GM19463 (cell line): ENCODE data around the gene CYP11A1.

ENCODE experiments used
- ATAC-seq: cut with Tn5 transposase; IDR thresholded peaks from one replicate; pipeline ENCODE4 v1.9.1; 2021; ENCODE audit warnings: mild to moderate bottlenecking, moderate library complexity; ENCODE audit not compliant: unreplicated experiment

CYP11A1 gene

DNA sequence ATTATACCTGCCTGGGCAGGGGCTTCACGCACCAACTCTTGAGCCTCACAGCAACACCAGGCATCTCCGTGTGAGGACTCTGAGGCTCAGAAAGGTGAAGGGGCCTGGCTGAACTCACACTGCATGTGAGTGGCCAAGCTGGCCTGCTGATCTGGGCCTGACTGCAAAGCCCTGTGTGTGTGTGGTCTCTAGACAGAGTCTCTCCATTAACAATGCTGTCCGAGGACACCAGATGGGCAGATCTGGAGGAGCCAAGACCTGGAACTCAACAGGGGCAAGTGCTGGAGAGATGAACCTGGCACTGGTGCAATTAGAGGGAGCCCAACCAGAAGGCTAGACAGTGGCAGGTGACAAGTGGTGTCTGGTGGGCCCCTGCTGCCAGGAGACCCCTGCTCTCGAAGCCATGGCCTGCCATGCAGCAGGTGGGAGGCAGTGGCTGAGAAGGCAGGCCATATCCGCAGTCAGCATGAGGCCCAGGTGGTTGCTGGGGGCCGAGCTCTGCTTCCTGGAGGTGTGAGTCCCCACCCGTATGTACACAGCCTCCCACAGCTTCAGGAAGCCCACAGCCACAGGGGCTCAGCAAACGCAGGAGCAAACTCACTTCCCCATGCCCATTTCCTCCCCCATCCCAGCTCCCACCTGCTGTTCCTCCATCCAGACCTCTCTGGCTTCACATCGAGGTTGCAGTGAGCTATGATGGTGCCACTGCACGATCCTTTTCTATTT is 39.0 kb downstream of the CYP11A1 start:
- ATAC-seq, result no peak

- no peak for ATAC-seq
Observed at GRCh38 chr15:74327756-74328155, 39.7 kb downstream of the CYP11A1 start.

GRCh38 chr15:74326746-74327145 is 40.7 kb downstream of the CYP11A1 start:
- no peak for ATAC-seq

- no peak for ATAC-seq
Observed at GRCh38 chr15:74324714-74325113, 42.7 kb downstream of the CYP11A1 start.

- ATAC-seq, result no peak
Observed at GRCh38 chr15:74322558-74323180, 44.8 kb downstream of the CYP11A1 start.

- no peak for ATAC-seq
Observed at GRCh38 chr15:74320352-74321247, 46.8 kb downstream of the CYP11A1 start.

- no peak for ATAC-seq
Observed at GRCh38 chr15:74319596-74320351, 47.7 kb downstream of the CYP11A1 start.

GRCh38 chr15:74319138-74319460 is 48.3 kb downstream of the CYP11A1 start:
- ATAC-seq, result no peak

DNA sequence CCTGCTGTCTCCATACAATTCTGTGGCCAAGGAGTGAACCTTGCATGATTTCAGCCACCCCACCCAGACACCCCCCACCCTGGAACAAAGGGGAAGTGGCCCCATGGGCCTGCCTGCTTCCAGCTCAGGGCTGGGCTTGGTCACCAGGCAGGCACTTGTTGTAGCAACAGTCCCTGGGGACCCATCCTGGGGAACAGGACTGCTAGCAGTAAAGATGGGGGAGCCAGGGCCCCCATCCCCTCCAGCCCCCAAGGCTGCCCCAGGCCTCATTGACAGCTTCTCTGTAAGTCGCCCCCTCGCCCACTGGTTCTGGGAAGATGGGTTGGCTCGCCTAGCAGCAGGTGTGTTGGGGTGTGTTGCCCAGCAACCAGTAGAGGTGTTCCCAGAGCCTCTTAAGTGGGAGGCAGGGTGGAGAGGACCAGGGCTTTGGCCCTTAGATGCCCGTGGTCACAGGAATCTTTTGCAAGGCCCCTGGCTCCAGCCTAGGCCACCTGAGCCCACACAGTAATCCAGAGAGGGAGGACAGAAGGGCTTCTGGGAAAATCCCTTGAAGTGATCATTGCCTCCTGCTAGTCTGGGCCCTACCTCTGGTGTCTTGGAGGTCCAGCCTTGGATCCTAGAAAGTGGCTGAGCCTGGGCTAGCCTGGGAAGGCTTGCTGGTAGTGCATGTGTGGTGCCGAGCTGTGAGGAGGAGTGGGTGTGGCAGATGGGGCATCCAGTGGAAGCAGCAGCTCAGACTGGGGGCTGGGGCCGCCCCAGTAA is 48.9 kb downstream of the CYP11A1 start:
- no peak for ATAC-seq

DNA sequence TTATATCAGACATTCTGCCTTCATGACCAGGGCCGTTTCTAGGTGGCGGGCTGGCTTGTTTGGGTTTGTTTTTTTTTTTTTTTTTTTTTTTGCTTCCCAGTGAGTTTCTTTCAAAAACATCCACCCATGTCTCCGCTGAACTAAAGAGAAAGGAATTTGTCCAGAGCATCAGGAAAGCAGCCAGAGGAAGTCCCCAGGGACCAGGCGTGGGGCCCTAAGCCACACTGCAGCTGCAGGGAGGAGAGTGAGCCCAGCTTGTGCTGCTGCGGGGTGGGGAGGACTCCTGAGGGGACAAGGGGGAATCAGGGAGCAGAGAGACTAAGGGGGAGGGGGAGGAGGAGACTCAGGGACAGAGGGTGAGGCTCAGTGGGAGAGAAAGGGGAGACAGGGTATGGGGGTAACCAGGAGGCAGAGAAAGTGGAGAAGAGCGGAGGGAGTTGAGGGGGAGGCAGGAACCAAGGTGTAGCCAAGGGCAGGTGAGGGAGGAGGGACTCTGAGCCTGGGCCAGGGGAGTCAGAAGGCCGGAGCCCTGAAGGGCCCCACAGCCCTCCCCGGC is 49.5 kb downstream of the CYP11A1 start:
- ATAC-seq, result no peak

DNA sequence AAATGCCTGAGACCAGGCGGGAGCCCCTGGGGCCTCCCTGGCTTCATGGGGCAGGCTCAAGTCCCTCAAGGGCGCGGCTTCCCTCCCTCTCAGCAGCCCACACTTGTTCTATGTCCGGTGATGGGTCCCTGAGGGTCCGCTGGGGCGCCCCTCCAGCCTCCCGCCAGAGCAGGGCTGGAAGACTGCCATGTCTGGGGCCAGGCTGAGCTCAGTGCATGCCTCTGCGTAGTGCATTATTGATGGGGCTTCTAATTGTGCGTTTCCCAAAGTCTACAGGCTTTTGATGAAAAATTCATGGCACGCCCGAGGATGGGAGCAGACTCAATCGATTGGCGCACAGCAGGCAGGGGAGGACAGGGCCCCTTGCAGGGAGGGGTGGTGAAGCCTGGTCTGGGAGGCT is 51.3 kb downstream of the CYP11A1 start:
- ATAC-seq, result no peak

GRCh38 chr15:74315626-74316025 is 51.8 kb downstream of the CYP11A1 start:
- no peak for ATAC-seq

DNA sequence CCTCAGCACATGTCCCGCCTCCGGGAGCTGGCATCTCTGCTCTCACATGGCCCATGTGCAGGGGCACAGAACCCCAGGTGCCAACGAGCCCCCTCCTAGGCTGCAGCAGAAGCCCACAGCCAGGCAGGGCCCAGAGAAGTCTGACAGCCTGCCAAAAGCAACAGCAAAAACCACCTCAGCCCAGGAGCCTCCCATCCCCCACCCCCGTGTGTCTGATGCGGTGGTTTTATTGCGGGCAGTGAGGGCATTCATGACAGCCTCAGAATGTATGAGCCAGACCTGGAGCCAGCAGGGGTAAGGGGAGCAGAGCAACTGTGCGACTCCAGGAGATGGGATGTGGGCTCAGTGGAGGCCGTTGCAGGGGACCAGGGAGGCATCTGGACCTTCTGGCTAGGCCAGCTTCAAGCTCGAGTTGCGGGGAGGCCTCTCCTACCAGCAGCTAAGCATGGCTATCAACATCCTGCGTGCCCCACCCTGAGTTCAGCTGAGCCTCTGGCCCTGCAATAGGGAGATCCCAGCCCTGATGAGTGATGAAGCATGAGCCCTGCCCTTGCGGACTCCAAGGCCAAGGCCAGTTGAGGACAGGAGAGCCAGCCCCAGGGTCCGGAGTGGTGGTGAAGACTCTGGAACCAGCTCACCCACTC is 52.5 kb downstream of the CYP11A1 start:
- ATAC-seq, result no peak

DNA sequence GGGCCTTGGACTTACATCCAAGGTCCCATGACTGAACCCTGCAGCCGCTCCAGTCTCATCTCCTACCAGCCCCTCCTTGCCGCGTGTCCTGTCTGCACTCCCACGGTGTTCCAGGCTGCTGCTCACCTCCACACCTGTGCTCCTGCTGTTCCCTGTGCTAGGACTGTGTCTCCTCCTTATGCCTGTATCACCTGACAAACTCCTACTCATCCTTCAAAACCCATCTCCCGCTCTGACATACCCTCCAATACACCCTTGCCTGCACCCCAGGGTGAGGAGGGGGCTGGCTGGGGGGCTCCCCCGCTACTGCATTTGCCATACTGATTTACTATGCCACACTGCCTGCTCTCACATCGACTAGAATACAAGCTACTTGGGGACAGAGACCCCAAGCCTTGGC is 53.6 kb downstream of the CYP11A1 start:
- ATAC-seq, result no peak

DNA sequence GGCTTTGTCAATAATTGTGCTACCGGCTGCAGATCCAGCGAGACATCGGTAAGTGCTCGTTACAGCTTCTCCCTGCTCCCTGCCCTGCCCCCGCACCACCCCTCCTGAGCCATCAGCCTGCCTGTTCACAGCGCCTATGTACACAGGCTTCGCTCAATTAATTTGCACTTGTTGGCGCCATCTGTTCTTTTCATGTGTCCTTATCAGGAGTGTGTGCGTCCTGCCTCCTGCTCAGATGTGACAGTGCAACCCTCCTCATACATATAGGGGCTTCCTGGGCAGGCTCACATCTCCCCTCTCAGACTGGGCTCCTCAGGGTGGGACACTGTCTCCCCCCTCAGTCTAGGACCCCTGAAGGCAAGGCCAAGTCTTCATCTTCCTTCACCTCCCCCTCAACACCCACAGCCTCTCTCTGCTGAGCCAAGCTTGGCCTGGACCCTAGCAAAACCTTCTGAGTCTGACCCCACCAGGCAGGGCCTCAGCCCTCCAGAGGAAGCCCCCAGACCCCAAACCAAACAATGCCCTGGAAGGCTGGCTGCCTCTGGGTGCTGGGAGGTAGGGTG is 54.9 kb downstream of the CYP11A1 start:
- ATAC-seq, result no peak

DNA sequence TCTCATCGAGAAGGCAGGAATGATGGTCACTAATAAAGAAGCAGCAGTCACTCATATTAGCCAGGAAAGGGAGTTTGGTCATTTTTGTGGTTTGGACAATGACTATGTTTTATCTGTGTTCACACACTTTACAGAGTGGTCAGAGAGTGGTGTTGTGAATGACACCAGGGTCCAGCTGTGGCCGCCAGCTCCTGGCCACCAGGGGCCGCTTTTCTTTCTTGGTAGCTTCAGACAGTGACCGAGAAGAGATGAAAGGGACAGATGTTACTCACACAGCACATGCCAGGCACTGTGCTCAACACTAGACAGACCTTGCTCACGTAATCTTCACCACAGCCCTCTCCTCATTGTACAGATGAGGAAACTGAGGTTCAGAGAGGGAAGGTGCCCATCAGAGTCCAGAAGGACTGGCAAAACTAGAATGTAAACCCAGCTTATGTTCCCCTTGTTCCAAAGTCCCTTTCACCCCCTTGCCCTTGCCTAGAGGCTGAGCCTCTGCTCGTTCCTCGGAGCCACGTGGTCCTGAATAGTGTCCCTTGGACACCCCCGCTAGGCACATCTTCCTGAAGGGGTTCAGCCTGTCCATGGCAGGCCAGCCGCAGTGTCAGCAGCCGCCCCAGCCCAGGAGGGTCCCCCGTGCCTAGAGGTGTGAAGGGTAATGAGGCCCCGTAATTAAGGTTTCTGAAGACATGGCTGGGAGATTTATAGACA is 55.6 kb downstream of the CYP11A1 start:
- ATAC-seq, result no peak

GRCh38 chr15:74307827-74308811 is 59.3 kb downstream of the CYP11A1 start:
- ATAC-seq, result no peak
